Measurements from ENCODE around the gene EDC3.

DNA sequence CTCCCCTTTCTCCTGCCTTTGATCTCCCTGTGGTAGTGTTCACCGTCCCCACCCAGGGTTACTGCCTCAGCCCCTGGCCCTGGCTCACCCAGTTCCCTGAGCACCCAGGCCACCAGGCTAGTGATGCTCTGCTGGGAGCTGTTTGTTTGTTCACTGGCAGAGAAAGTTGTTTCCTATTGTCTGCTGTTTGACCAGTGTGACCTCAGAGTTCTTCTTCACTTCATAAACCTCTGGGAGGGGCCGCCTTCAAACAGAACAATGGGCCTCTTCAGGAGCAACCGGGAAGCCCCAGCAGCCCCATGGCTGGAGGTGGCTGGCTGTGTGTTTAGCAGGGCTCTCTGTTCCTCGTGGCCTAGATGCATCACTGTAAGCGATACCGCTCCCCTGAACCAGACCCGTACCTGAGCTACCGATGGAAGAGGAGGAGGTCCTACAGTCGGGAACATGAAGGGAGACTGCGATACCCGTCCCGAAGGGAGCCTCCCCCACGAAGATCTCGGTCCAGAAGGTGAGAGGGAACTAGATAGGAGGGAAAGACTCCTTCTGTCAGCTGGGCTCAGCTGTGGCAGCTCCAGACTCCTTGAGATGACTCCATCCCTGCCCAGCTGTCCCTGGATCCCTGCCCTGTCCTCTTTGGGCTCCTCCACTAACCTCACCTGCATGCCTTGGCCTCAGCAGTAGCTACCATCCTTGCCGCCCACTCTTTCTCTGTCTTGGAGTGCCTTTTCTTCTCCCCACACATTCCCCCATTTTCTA lies 76.8 kb downstream of the EDC3 start:
- TF ChIP-seq, protein P1, sequence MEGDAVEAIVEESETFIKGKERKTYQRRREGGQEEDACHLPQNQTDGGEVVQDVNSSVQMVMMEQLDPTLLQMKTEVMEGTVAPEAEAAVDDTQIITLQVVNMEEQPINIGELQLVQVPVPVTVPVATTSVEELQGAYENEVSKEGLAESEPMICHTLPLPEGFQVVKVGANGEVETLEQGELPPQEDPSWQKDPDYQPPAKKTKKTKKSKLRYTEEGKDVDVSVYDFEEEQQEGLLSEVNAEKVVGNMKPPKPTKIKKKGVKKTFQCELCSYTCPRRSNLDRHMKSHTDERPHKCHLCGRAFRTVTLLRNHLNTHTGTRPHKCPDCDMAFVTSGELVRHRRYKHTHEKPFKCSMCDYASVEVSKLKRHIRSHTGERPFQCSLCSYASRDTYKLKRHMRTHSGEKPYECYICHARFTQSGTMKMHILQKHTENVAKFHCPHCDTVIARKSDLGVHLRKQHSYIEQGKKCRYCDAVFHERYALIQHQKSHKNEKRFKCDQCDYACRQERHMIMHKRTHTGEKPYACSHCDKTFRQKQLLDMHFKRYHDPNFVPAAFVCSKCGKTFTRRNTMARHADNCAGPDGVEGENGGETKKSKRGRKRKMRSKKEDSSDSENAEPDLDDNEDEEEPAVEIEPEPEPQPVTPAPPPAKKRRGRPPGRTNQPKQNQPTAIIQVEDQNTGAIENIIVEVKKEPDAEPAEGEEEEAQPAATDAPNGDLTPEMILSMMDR (IDR thresholded peaks at IDR 0.05) = no peak
- no peak for TF ChIP-seq POLR2AphosphoS5 (IDR thresholded peaks at IDR 0.05)
- TF ChIP-seq POLR2A (IDR thresholded peaks at IDR 0.05) = no peak
